OCI-LY3 (cell line): ENCODE data around the gene FAHD1.

Experiments used
- H2AFZ ChIP-seq: fragments of 200-600, 300-600 bp; shearing (Covaris generic); 2 replicates; pipeline ENCODE4 v1.6.0; 2014; ENCODE audit warnings: antibody characterized with exemption, low read depth, low read length
- H3K27ac ChIP-seq: fragments of 200-600, 300-600 bp; sonication (generic); 2 replicates; pipeline ENCODE4 v1.5.1; 2014; ENCODE audit warnings: mild to moderate bottlenecking, low read length, moderate library complexity, mixed read lengths
- H3K27me3 ChIP-seq: fragments of 200-600, 300-600 bp; sonication (generic); 2 replicates; pipeline ENCODE4 v1.6.1; 2014; ENCODE audit warnings: low read depth, low read length, mixed read lengths
- H3K36me3 ChIP-seq: fragments of 200-600, 300-600 bp; sonication (generic); replicated peaks from 2 replicates; pipeline ENCODE3; 2014; ENCODE audit warnings: low read depth, low read length, mixed read lengths
- H3K4me1 ChIP-seq: fragments of 300-600, 200-600 bp; sonication (generic); 2 replicates; pipeline ENCODE4 v1.6.1; 2014; ENCODE audit warnings: low read length, mixed read lengths
- H3K4me2 ChIP-seq: fragments of 200-600, 300-600 bp; sonication (generic); 2 replicates; pipeline ENCODE4 v1.6.1; 2014; ENCODE audit warnings: low read length, mixed read lengths
- H3K4me3 ChIP-seq: fragments of 300-600, 200-600 bp; sonication (generic); 2 replicates; pipeline ENCODE4 v1.5.1; 2014; ENCODE audit warnings: antibody characterized with exemption, mild to moderate bottlenecking, low read length, moderate library complexity
- H3K79me2 ChIP-seq: fragments of 300-600, 200-600 bp; shearing (Covaris generic); 2 replicates; pipeline ENCODE4 v1.6.1; 2014; ENCODE audit warnings: mild to moderate bottlenecking, low read length, mixed read lengths
- H3K9ac ChIP-seq: fragments of 300-600, 200-600 bp; shearing (Covaris generic); 2 replicates; pipeline ENCODE4 v1.6.0; 2014; ENCODE audit warnings: mild to moderate bottlenecking, low read length, moderate library complexity
- H3K9me3 ChIP-seq: fragments of 200-600, 300-600 bp; shearing (Covaris generic); 2 replicates; pipeline ENCODE4 v1.6.1; 2014; ENCODE audit warnings: low read length, mixed read lengths; ENCODE audit not compliant: insufficient read depth
- H4K20me1 ChIP-seq: fragments of 200-600, 300-600 bp; sonication (generic); 2 replicates; pipeline ENCODE4 v1.6.1; 2016; ENCODE audit warnings: low read length, mixed read lengths; ENCODE audit not compliant: insufficient read depth
- CTCF ChIP-seq: fragments of 200-600, 300-600 bp; sonication (generic); IDR thresholded peaks from 2 replicates; pipeline ENCODE4 v1.5.1; 2014; ENCODE audit warnings: antibody characterized with exemption, low read length, low read depth
- EZH2phosphoT487 ChIP-seq: fragments of 200-600 bp; shearing (Covaris generic); IDR thresholded peaks from 2 replicates; pipeline ENCODE4 v1.6.1; 2018; ENCODE audit warnings: antibody characterized with exemption, mixed run types, low read depth

The FAHD1 gene

GRCh38 chr16:1812732-1813163 is 14.3 kb upstream of the FAHD1 start:
- H3K79me2 ChIP-seq = no peaks in the 10 kb centered on the region
- no peak overlapping the region for H2AFZ ChIP-seq
- no peaks in the 10 kb centered on the region for H3K27me3 ChIP-seq
- H3K9ac ChIP-seq = no peak overlapping the region
- H3K36me3 ChIP-seq = peaks cover 8% of the 10 kb centered on the region
- no peaks in the 10 kb centered on the region for H3K9me3 ChIP-seq
- no peak for TF ChIP-seq EZH2phosphoT487
- TF ChIP-seq CTCF = no peak
- no peaks in the 10 kb centered on the region for H3K4me1 ChIP-seq
- H3K4me3 ChIP-seq = no peak overlapping the region
- H3K27ac ChIP-seq = no peak overlapping the region
- H3K4me2 ChIP-seq = no peak overlapping the region
- H4K20me1 ChIP-seq = no peaks in the 10 kb centered on the region

GRCh38 chr16:1815461-1815860 is 11.5 kb upstream of the FAHD1 start:
- Histone ChIP-seq H3K27me3 (no peaks in the 10 kb centered on the region), H2AFZ (no peak overlapping the region), H3K4me2 (no peak overlapping the region), H3K27ac (no peak overlapping the region), H3K79me2 (no peaks in the 10 kb centered on the region), H3K36me3 (peaks cover 4% of the 10 kb centered on the region), H4K20me1 (no peaks in the 10 kb centered on the region), H3K9ac (no peak overlapping the region), H3K9me3 (no peaks in the 10 kb centered on the region), H3K4me3 (no peak overlapping the region), H3K4me1 (no peaks in the 10 kb centered on the region)
- no peak for TF ChIP-seq EZH2phosphoT487
- TF ChIP-seq CTCF = no peak

- no peak for TF ChIP-seq EZH2phosphoT487
- no peak overlapping the region for H3K9ac ChIP-seq
- H3K79me2 ChIP-seq = no peaks in the 10 kb centered on the region
- H3K4me3 ChIP-seq = no peak overlapping the region
- H3K4me1 ChIP-seq = no peaks in the 10 kb centered on the region
- no peak overlapping the region for H3K4me2 ChIP-seq
- no peaks in the 10 kb centered on the region for H3K9me3 ChIP-seq
- no peak overlapping the region for H2AFZ ChIP-seq
- H3K36me3 ChIP-seq = peaks cover 4% of the 10 kb centered on the region
- no peak overlapping the region for H3K27ac ChIP-seq
- no peaks in the 10 kb centered on the region for H4K20me1 ChIP-seq
- no peaks in the 10 kb centered on the region for H3K27me3 ChIP-seq
Observed at GRCh38 chr16:1816396-1817275, 10.4 kb upstream of the FAHD1 start.

- Histone ChIP-seq H3K27me3 (no peaks in the 10 kb centered on the region), H2AFZ (no peak overlapping the region), H4K20me1 (no peaks in the 10 kb centered on the region), H3K4me2 (no peak overlapping the region), H3K9me3 (no peaks in the 10 kb centered on the region), H3K79me2 (no peaks in the 10 kb centered on the region), H3K9ac (no peak overlapping the region), H3K4me3 (no peak overlapping the region), H3K4me1 (no peaks in the 10 kb centered on the region), H3K36me3 (peaks cover 4% of the 10 kb centered on the region), H3K27ac (no peak overlapping the region)
- TF ChIP-seq EZH2phosphoT487 (no peak), CTCF (no peak)
Observed at GRCh38 chr16:1817276-1817589, 9.8 kb upstream of the FAHD1 start.
